Stimulated activated CD8-positive, alpha-beta memory T cell treated with anti-CD3 and anti-CD28 coated beads, Interleukin-7, amount 100 ng/mL, for 48 hours (primary cell): ENCODE measurements around the gene INPP4A.

Experiments used
- DNase-seq, 2 donors: peaks; one replicate each; pipeline ENCODE4 v3.0.0-alpha.2; 2020; ENCODE audit warnings: low read depth in 1 of 2; ENCODE audit errors: extremely low read depth in 1 of 2

INPP4A gene

DNA sequence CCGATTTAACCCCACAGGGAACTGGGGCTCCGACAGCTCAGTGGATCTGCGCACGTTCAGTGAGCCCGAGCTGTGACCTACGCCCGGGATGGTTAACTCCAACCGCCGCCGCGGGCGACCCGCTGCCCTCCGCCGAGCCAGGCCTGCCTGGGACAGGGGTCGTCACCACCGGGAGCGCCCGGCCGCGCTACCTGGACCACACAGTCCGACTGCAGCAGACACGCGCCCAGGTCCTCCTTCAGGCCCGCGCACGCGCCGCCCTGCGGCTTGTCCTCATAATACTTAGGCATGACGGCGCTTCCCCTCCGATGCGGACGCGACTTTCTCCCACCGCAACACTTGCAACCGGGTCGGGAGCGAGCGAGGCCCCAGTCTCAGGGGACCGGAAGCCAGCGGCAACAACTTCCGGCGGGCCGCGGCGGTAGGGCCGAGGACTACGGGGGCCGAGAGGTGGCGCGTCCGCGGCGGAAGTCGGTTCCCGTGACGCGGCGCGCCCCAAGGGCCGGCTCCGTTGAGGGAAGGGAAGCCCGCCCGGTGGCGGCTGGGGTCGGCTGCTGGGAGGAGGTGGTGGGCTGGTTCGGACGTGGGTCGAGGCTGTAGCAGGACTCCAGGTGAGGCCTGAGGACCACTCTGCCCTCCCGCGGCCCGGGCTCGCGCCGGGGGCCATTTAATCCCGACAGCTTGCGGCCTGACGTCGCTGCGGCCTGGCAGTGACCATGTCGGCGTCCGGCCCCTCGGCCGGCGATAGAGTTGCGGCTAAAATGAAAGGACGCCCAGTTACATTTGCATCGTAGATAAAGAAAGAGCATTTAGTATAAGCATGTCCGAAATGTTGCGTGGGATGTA, 163.7 kb downstream of the INPP4A start, which contains the start of the genes COA5 and UNC50:
COA5 (minus strand) TSS at position 397 of the 846 bp plus-strand sequence; CDS start at position 290, 107 bp downstream.
UNC50 (plus strand) TSS at position 474 of the 846 bp plus-strand sequence. CDS start 1,171 bp downstream, outside the sequence.
- peak; percentile 87 to 88 for DNase-seq

GRCh38 chr2:98608962-98609604, 164.4 kb downstream of the INPP4A start:
- DNase-seq = no peak

- no peak for DNase-seq
Measured at GRCh38 chr2:98614024-98614739, 169.5 kb downstream of the INPP4A start.

DNA sequence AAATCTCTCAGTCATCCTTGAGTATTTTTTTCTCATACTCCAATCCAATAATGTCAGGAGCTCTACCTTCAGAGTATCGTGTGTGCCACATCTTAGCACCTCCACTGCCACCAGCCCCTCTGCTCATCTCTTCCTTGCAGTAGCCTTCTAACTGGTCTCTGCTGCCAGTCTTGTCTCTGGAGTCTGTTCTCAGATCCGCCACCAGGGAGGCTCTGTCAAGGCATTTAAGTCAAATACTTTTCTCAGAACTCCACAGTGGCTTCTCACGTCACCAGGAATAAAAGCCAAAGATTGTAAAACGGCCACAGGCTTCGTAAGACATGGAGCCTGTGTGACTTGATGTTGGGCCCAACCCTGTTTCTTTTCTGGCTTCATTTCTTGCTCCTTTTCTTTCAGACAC, 170.8 kb downstream of the INPP4A start:
- no peak for DNase-seq

DNA sequence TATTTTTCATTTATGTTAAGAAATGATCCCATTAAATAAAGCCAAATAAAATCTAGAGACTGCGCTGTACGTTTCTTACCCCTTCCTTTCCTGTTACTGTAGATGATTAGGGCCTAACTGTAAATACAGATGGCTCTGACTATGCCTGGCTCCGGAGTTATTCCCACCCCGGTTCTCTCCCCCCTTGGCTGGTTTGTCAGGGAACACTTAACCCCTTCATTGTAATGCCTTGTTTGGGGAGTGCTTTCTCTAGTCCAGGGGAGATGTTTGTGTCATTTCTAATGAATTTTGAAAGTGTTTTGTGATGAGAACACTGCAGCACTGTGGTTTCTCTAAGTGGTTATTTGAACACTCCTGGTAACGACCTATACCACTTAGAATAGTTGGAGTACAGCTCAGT, 172.5 kb downstream of the INPP4A start:
- DNase-seq = no peak

DNA sequence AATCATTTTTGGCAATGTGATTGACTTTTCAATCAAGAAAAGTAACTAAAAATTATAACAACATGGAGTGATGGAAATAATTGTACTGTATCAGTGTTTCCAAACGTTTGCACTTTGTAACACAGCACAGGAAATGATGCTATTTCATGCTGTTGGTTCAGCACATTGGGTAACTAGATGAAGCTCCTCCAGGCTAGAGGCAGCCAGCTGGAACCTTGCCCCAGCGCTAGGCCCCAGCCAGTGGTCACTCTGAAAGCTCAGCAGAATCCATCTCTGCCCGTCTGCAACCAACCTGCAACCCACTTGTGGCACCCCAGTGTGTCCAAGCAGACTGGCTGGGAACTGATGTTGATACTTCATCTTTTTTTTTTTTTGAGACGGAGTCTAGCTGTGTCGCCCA, 179.0 kb downstream of the INPP4A start:
- DNase-seq = no peak

DNA sequence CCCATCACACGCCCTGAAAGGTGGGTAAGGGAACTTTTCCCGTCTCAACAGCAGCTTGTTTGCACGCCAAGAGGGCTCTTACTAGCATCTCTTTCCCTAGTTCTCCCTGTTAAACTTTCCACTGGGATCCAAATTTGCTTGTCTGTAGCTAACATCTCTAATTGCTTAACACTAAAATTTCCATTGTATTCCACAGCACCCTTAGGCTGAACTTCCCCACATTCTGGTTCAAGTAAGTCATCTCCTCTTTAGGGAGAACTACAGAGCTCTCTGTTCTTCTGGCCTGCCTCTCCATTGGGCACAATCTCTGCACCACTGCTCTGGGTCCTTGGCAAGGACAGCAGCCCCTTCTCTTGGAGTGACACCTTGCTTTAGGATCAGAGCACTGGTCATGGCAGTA, 187.7 kb downstream of the INPP4A start:
- DNase-seq = no peak

DNA sequence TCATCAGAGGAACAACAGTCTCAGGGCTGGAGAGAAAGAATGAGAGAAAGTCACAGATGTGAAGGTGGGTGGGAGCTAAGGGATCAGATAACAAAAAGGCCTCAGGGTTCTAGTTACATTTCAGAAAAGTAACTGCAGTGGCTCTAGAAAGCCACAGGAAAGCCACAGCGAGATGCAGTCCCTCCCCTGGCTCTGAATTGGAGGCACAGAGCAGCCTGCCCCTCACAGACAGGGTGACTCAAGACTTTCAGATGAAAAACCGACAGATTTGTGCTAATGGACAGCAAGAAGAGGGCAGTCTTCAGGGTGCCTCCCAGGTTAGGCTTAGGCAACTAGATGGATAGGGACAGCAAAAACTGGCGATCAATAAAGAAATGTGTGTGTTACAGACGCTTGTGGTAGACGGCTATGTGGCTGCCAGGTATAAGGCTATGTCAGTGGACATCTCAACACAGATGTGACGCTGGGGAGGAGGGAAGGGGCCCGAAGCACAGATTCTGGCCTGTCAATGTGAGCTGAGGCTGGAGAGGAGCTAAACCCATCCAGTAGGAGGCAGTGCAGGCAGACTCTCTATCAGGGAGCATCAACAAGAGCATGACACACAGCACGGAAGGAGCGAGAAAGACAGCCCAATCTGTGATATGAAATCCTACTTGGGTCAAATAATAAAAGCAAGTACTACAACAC, 189.9 kb downstream of the INPP4A start:
- peak in 1 of 2 donors; percentile 47 for DNase-seq

DNA sequence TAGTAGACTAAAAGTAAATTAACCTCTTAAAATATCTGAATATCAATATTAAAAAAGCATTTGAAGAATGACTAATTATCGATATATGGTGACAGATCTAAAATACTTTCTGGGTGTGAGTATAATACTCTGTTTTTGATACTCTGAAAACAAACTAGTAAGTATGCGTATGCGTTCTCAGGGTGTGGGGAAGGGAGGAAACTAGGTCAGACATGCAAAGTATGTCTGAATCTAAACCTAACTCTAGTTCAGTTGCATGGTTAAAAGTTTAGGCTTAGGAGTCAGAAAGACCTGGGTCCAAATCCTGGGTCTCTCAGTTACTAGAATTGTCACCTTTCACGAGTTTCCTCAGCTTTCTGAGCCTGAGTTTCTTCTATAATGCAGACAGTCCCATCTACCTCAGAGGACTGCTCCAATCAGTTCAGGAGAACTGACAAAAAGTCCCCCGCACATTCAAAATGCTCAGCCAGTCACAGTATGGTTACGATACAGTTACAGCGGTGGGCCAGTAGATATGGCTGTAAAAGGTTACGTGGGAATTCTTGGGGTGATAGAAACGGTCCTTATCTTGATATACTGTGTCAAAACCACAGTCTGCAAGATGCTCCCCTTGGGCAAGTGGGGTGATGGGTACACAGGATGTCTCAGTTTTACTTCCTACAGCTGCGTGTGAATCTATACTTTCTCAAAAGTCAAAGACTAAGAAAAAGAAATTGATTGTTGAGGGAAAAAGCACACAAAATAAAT, 192.9 kb downstream of the INPP4A start:
- DNase-seq = peak in 1 of 2 donors; percentile 48

DNA sequence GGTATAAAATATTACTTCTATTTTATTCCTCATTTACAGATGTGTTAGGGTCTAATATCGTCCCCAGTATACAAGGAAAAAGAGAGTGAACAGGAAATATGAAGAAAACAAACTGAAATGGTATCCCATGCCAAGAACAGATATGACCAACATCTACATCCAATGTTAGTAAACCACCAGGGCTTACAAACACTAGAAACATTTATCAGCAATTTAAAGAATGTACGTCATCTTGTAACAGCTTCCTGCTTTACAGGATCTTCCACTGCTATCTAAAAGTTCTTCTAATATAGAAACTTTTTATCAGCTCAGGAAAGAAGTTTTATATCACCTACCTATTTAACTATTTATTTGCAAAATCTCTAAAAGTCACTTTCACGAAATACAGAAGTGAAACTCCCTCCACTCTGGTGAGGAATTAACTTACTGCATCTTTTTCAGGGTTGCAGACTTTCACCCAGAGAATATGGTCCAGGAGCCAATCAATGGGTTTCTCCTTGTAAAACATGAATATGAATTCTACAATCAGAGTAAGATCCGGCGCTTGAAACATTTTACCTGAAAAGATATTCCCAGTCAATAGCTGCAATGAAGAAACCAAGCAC, 198.9 kb downstream of the INPP4A start:
- no peak for DNase-seq
